HEK293 (cell line): Measurements from ENCODE around the gene SF3A1.
A peak's percentile ranks its signal among the peaks of the same experiment; 100 is the strongest.

Experiments
- CTCF ChIA-PET: fragments of 350-600 bp; formaldehyde crosslinking; extraction: SDS; loops from one replicate; lab custom pipeline; 2021; ENCODE audit warnings: antibody characterized with exemption; lab: Yijun Ruan, JAX
- POLR2A ChIA-PET: fragments of 300-600 bp; formaldehyde crosslinking; extraction: SDS; loops from one replicate; lab custom pipeline; 2020; ENCODE audit warnings: antibody characterized with exemption, inconsistent platforms; lab: Yijun Ruan, JAX
- H3K27ac ChIP-seq: fragments of 200-500 bp; sonication (Bioruptor generic); 2 replicates; pipeline ENCODE4 v1.5.1; 2014; ENCODE audit warnings: low read depth, low read length, control low read depth, inconsistent platforms; ENCODE audit errors: extremely low read depth
- H3K36me3 ChIP-seq, 2 experiments: fragments of 200-500 bp in 1 of 2; sonication (Bioruptor generic) in 1 of 2; 1 replicate in 1 of 2; 2 replicates in 1 of 2; pipeline ENCODE4 v1.5.1; 2014 to 2017; ENCODE audit warnings: inconsistent platforms in 2 of 2, low read length in 2 of 2; ENCODE audit not compliant: control insufficient read depth in 2 of 2, insufficient read depth in 1 of 2
- H3K4me1 ChIP-seq: fragments of 200-500 bp; sonication (Bioruptor generic); 2 replicates; pipeline ENCODE4 v1.5.1; 2014; ENCODE audit warnings: mild to moderate bottlenecking, low read length, inconsistent platforms; ENCODE audit not compliant: control insufficient read depth, insufficient read depth
- H3K4me3 ChIP-seq: 2 replicates; pipeline ENCODE4 v1.5.1; 2011; ENCODE audit warnings: low read depth, mild to moderate bottlenecking, control low read depth, low read length, moderate library complexity
- H3K9me3 ChIP-seq: fragments of 200-500 bp; sonication (Bioruptor generic); 2 replicates; pipeline ENCODE4 v1.5.1; 2014; ENCODE audit warnings: low read depth, low read length, inconsistent platforms; ENCODE audit not compliant: control insufficient read depth, insufficient read depth
- GLI4 ChIP-seq: fragments of 450-650 bp; formaldehyde crosslinking; IDR thresholded peaks from 2 replicates; pipeline ENCODE4 v1.5.1; 2016; ENCODE audit warnings: missing biosample characterization, missing genetic modification characterization
- GLIS1 ChIP-seq: fragments of 450-650 bp; formaldehyde crosslinking; IDR thresholded peaks from 2 replicates; pipeline ENCODE4 v1.5.1; 2016; ENCODE audit warnings: missing biosample characterization, missing genetic modification characterization
- KLF16 ChIP-seq: fragments of 450-650 bp; formaldehyde crosslinking; IDR thresholded peaks from 2 replicates; pipeline ENCODE4 v1.5.1; 2017; ENCODE audit warnings: missing biosample characterization, missing genetic modification characterization
- KLF17 ChIP-seq: fragments of 450-650 bp; formaldehyde crosslinking; IDR thresholded peaks from 2 replicates; pipeline ENCODE4 v1.5.1; 2016; ENCODE audit warnings: missing biosample characterization, missing genetic modification characterization
- KLF7 ChIP-seq: fragments of 450-650 bp; formaldehyde crosslinking; IDR thresholded peaks from 2 replicates; pipeline ENCODE4 v1.5.1; 2016; ENCODE audit warnings: missing biosample characterization, missing genetic modification characterization, borderline replicate concordance
- RBAK ChIP-seq: fragments of 450-650 bp; formaldehyde crosslinking; IDR thresholded peaks from 2 replicates; pipeline ENCODE4 v1.5.1; 2016; ENCODE audit warnings: missing biosample characterization, missing genetic modification characterization
- SP2 ChIP-seq: fragments of 450-650 bp; formaldehyde crosslinking; IDR thresholded peaks from 2 replicates; pipeline ENCODE4 v1.5.1; 2016; ENCODE audit warnings: missing biosample characterization, missing genetic modification characterization
- ZBTB20 ChIP-seq: fragments of 450-650 bp; formaldehyde crosslinking; IDR thresholded peaks from 2 replicates; pipeline ENCODE4 v1.5.1; 2016; ENCODE audit warnings: missing biosample characterization, missing genetic modification characterization
- ZBTB48 ChIP-seq: fragments of 450-650 bp; formaldehyde crosslinking; IDR thresholded peaks from 2 replicates; pipeline ENCODE4 v1.5.1; 2016; ENCODE audit warnings: missing biosample characterization, missing genetic modification characterization
- ZBTB6 ChIP-seq: fragments of 450-650 bp; formaldehyde crosslinking; IDR thresholded peaks from 2 replicates; pipeline ENCODE4 v1.5.1; 2017; ENCODE audit warnings: missing biosample characterization, missing genetic modification characterization
- ZNF138 ChIP-seq: fragments of 450-650 bp; formaldehyde crosslinking; IDR thresholded peaks from 2 replicates; pipeline ENCODE4 v1.5.1; 2016; ENCODE audit warnings: missing biosample characterization, missing genetic modification characterization, borderline replicate concordance
- ZNF140 ChIP-seq: fragments of 450-650 bp; formaldehyde crosslinking; IDR thresholded peaks from 2 replicates; pipeline ENCODE4 v1.5.1; 2016; ENCODE audit warnings: missing biosample characterization, missing genetic modification characterization
- ZNF221 ChIP-seq: fragments of 450-650 bp; formaldehyde crosslinking; IDR thresholded peaks from 2 replicates; pipeline ENCODE4 v1.5.1; 2017; ENCODE audit warnings: missing biosample characterization, missing genetic modification characterization, borderline replicate concordance
- ZNF292 ChIP-seq: fragments of 450-650 bp; formaldehyde crosslinking; IDR thresholded peaks from 2 replicates; pipeline ENCODE4 v1.5.1; 2016; ENCODE audit warnings: low read depth, missing biosample characterization, missing genetic modification characterization, borderline replicate concordance
- ZNF302 ChIP-seq: fragments of 450-650 bp; formaldehyde crosslinking; IDR thresholded peaks from 2 replicates; pipeline ENCODE4 v1.5.1; 2016; ENCODE audit warnings: missing biosample characterization, missing genetic modification characterization, low read depth
- ZNF335 ChIP-seq: fragments of 450-650 bp; formaldehyde crosslinking; conservative IDR thresholded peaks from 2 replicates; pipeline ENCODE4 v1.5.1; 2016; ENCODE audit warnings: missing biosample characterization, missing genetic modification characterization
- ZNF366 ChIP-seq: fragments of 450-650 bp; formaldehyde crosslinking; conservative IDR thresholded peaks from 2 replicates; pipeline ENCODE4 v1.5.1; 2016; ENCODE audit warnings: missing biosample characterization, missing genetic modification characterization
- ZNF416 ChIP-seq: fragments of 450-650 bp; formaldehyde crosslinking; IDR thresholded peaks from 2 replicates; pipeline ENCODE4 v1.5.1; 2016; ENCODE audit warnings: missing biosample characterization, missing genetic modification characterization
- ZNF544 ChIP-seq: fragments of 450-650 bp; formaldehyde crosslinking; IDR thresholded peaks from 2 replicates; pipeline ENCODE4 v1.5.0; 2017; ENCODE audit warnings: missing biosample characterization, missing genetic modification characterization
- ZNF600 ChIP-seq: fragments of 450-650 bp; formaldehyde crosslinking; IDR thresholded peaks from 2 replicates; pipeline ENCODE4 v1.5.1; 2016; ENCODE audit warnings: missing biosample characterization, missing genetic modification characterization
- ZNF623 ChIP-seq: fragments of 450-650 bp; formaldehyde crosslinking; IDR thresholded peaks from 2 replicates; pipeline ENCODE4 v1.5.1; 2016; ENCODE audit warnings: missing biosample characterization, missing genetic modification characterization
- ZNF626 ChIP-seq: fragments of 450-650 bp; sonication (Bioruptor Pico); formaldehyde crosslinking; IDR thresholded peaks from 2 replicates; pipeline ENCODE4 v1.5.1; 2018; ENCODE audit warnings: missing biosample characterization, missing genetic modification characterization, inconsistent platforms
- ZNF645 ChIP-seq: fragments of 450-650 bp; formaldehyde crosslinking; IDR thresholded peaks from 2 replicates; pipeline ENCODE4; 2016; ENCODE audit warnings: missing biosample characterization, missing genetic modification characterization
- ZNF692 ChIP-seq: fragments of 450-650 bp; formaldehyde crosslinking; IDR thresholded peaks from 2 replicates; pipeline ENCODE4 v1.5.1; 2016; ENCODE audit warnings: missing biosample characterization, missing genetic modification characterization
- ZNF76 ChIP-seq: fragments of 450-650 bp; formaldehyde crosslinking; IDR thresholded peaks from 2 replicates; pipeline ENCODE4; 2016; ENCODE audit warnings: low read depth, missing biosample characterization, missing genetic modification characterization, borderline replicate concordance
- ZNF776 ChIP-seq: fragments of 450-650 bp; formaldehyde crosslinking; IDR thresholded peaks from 2 replicates; pipeline ENCODE4 v1.5.0; 2017; ENCODE audit warnings: missing biosample characterization, missing genetic modification characterization, borderline replicate concordance
- ZSCAN16 ChIP-seq: fragments of 450-650 bp; formaldehyde crosslinking; IDR thresholded peaks from 2 replicates; pipeline ENCODE4 v1.5.1; 2016; ENCODE audit warnings: missing biosample characterization, missing genetic modification characterization
- ZXDB ChIP-seq: fragments of 450-650 bp; formaldehyde crosslinking; IDR thresholded peaks from 2 replicates; pipeline ENCODE4 v1.5.1; 2016; ENCODE audit warnings: missing biosample characterization, missing genetic modification characterization

Gene SF3A1

GRCh38 chr22:30358541-30358940, 1.8 kb upstream of the SF3A1 start:
- CTCF ChIA-PET = interaction anchor here (0.9 to 1.1 kb wide), 3 partner anchors 9 to 71 kb away, joined by 3 to 5 read pairs (median 3); no protein-coding TSS in a partner anchor

GRCh38 chr22:30357650-30358215, 1.0 kb upstream of the SF3A1 start:
- no peak for TF ChIP-seq ZBTB6 (tag by site-specific recombination)
- TF ChIP-seq ZNF645 = no peak
- TF ChIP-seq ZNF138 = no peak
- TF ChIP-seq, all 188 proteins: peak for 0
- no peaks in the 10 kb centered on the region for H3K9me3 ChIP-seq
- H3K27ac ChIP-seq = no peak overlapping the region
- ChIA-PET CTCF (interaction anchor here (0.5 to 1.7 kb wide), 4 partner anchors 8 to 271 kb away, joined by 3 to 5 read pairs (median 3); partner anchors contain the start of gene CASTOR1), POLR2A (interaction anchor here (1.0 to 2.1 kb wide), 13 partner anchors 9 to 450 kb away, joined by 3 to 40 read pairs (median 8); partner anchors contain the start of genes CASTOR1, SEC14L2 and TBC1D10A)
- peaks cover 5% of the 10 kb centered on the region; the same call in 1 of the 2 replicates for H3K4me1 ChIP-seq
- peaks cover 0 to 25% of the 10 kb centered on the region in 2 experiments; a peak in 2 of 3 replicates for H3K36me3 ChIP-seq
- H3K4me3 ChIP-seq = peak overlapping the region; percentile 98; the same call in 1 of the 2 replicates

More at GRCh38 chr22:30358541-30358940, 1.8 kb upstream of the SF3A1 start:
- Histone ChIP-seq H3K4me3 (no peak overlapping the region), H3K36me3 (peaks cover 0 to 19% of the 10 kb centered on the region in 2 experiments; a peak in 2 of 3 replicates), H3K27ac (no peak overlapping the region), H3K9me3 (no peaks in the 10 kb centered on the region), H3K4me1 (peaks cover 5% of the 10 kb centered on the region; the same call in 1 of the 2 replicates)
- POLR2A ChIA-PET = interaction anchor here (1.3 kb wide), 1 partner anchor 29 kb away, joined by 3 read pairs; no protein-coding TSS in a partner anchor
- TF ChIP-seq KLF7 (no peak), ZBTB48 (tag by site-specific recombination) (peak; percentile 9; the same call in 1 of the 2 replicates), ZNF623 (no peak), ZNF544 (no peak), ZNF626 (tag by site-specific recombination) (no peak)

- H3K4me3 ChIP-seq = peak overlapping the region; percentile 98
- no peaks in the 10 kb centered on the region for H3K9me3 ChIP-seq
- peaks cover 0 to 30% of the 10 kb centered on the region in 2 experiments; a peak in 2 of 3 replicates for H3K36me3 ChIP-seq
- no peak overlapping the region for H3K27ac ChIP-seq
- CTCF ChIA-PET = interaction anchor here (0.5 to 1.7 kb wide), 6 partner anchors 29 to 271 kb away, joined by 3 to 5 read pairs (median 4); partner anchors contain the start of genes CASTOR1 and RNF215
- POLR2A ChIA-PET = interaction anchor here (0.6 to 2.1 kb wide), 31 partner anchors 9 to 937 kb away, joined by 3 to 40 read pairs (median 5); partner anchors contain the start of genes CASTOR1, RNF215, SEC14L2 and TBC1D10A
- H3K4me1 ChIP-seq = peaks cover 5% of the 10 kb centered on the region; the same call in 1 of the 2 replicates
- no peak for TF ChIP-seq ZNF416 (tag by site-specific recombination)
- peak; percentile 56 for TF ChIP-seq GLIS1 (tag by site-specific recombination)
- TF ChIP-seq ZSCAN16 (tag by site-specific recombination) = no peak
- no peak for TF ChIP-seq ZXDB (tag by site-specific recombination)
- no peak for TF ChIP-seq KLF17 (tag by site-specific recombination)
- TF ChIP-seq ZNF76 (tag by site-specific recombination) = no peak
- no peak for TF ChIP-seq ZNF776 (tag by site-specific recombination)
- no peak for TF ChIP-seq GLI4 (tag by site-specific recombination)
- TF ChIP-seq ZNF692 (tag by site-specific recombination) = no peak
- peak; percentile 83 for TF ChIP-seq ZNF335
- TF ChIP-seq ZNF626 (tag by site-specific recombination) = no peak
- no peak for TF ChIP-seq ZNF140 (tag by site-specific recombination)
- no peak for TF ChIP-seq ZNF302 (tag by site-specific recombination)
- no peak for TF ChIP-seq ZNF221 (tag by site-specific recombination)
- TF ChIP-seq ZNF292 (tag by site-specific recombination) = no peak
- TF ChIP-seq ZNF366 (tag by site-specific recombination) = peak; percentile 37; the same call in 1 of the 2 replicates
- TF ChIP-seq SP2 (tag by site-specific recombination) = peak; percentile 71
- TF ChIP-seq KLF16 = no peak
- TF ChIP-seq ZNF600 (tag by site-specific recombination) = peak; percentile 59
- TF ChIP-seq ZBTB20 = no peak
- no peak for TF ChIP-seq RBAK (tag by site-specific recombination)
Measured at GRCh38 chr22:30357236-30357570, 509 bp upstream of the SF3A1 start.
